Hematopoietic multipotent progenitor cell treated with erythropoietin and hydrocortisone succinate and interleukin-3 and kit ligand, for 4 days (in vitro differentiated cells): ENCODE data around the gene AFAP1L2.

Experiments
- DNase-seq: peaks from one replicate; pipeline ENCODE4 v3.0.0-alpha.2; 2015

AFAP1L2 gene

GRCh38 chr10:114404171-114405010 lies at the start of gene AFAP1L2:
Gene AFAP1L2 (minus strand): TSS chr10:114404502. CDS start chr10:114404455, 47 bp downstream.
- DNase-seq, result peak; percentile 24

GRCh38 chr10:114453576-114453975 lies 49.3 kb upstream of the AFAP1L2 start:
- DNase-seq, result no peak

- DNase-seq, result no peak
Observed at GRCh38 chr10:114448897-114449296, 44.6 kb upstream of the AFAP1L2 start.

- no peak for DNase-seq
Observed at GRCh38 chr10:114445332-114445731, 41.0 kb upstream of the AFAP1L2 start.

GRCh38 chr10:114444819-114445218 lies 40.5 kb upstream of the AFAP1L2 start:
- no peak for DNase-seq

GRCh38 chr10:114442091-114442630 lies 37.9 kb upstream of the AFAP1L2 start:
- peak; percentile 69 for DNase-seq

- DNase-seq, result no peak
Observed at GRCh38 chr10:114441107-114441506, 36.8 kb upstream of the AFAP1L2 start.

- peak; percentile 39 for DNase-seq
Observed at GRCh38 chr10:114437473-114438292, 33.4 kb upstream of the AFAP1L2 start.

GRCh38 chr10:114436941-114437340 lies 32.6 kb upstream of the AFAP1L2 start:
- DNase-seq, result no peak

- peak; percentile 61 for DNase-seq
Observed at GRCh38 chr10:114432566-114433093, 28.3 kb upstream of the AFAP1L2 start.

- DNase-seq, result no peak
Observed at GRCh38 chr10:114431414-114432135, 27.3 kb upstream of the AFAP1L2 start.

GRCh38 chr10:114430688-114431413 lies 26.5 kb upstream of the AFAP1L2 start:
- DNase-seq, result no peak

GRCh38 chr10:114429581-114430335 lies 25.5 kb upstream of the AFAP1L2 start:
- no peak for DNase-seq

- DNase-seq, result no peak
Observed at GRCh38 chr10:114427124-114427852, 23.0 kb upstream of the AFAP1L2 start.

- no peak for DNase-seq
Observed at GRCh38 chr10:114426476-114426875, 22.2 kb upstream of the AFAP1L2 start.

- DNase-seq, result no peak
Observed at GRCh38 chr10:114420811-114421485, 16.6 kb upstream of the AFAP1L2 start.

- no peak for DNase-seq
Observed at GRCh38 chr10:114418109-114418508, 13.8 kb upstream of the AFAP1L2 start.

- peak; percentile 53 for DNase-seq
Observed at GRCh38 chr10:114412907-114413797, 8.8 kb upstream of the AFAP1L2 start.

GRCh38 chr10:114408968-114409444 lies 4.7 kb upstream of the AFAP1L2 start:
- peak; percentile 47 for DNase-seq
